Neural progenitor cell (in vitro differentiated cells): ENCODE results near the gene PYHIN1. TPM values are rescaled to one million over a fixed set of nuclear protein-coding genes. Genes with fewer than 3 reads are reported as not detected.
"Not testable (repeated sequence)": the region's sequence is repeated elsewhere in the genome, so short reads cannot be mapped to it uniquely, and the experiment has no call there.

Experiments used
- DNase-seq: peaks from one replicate; pipeline ENCODE4 v3.0.0-alpha.2; 2016; ENCODE audit warnings: low spot score
- H2AFZ ChIP-seq: fragments of 200-600 bp; sonication (generic); replicated peaks from 2 replicates; pipeline ENCODE4 v1.6.1; 2016; ENCODE audit warnings: antibody characterized with exemption
- H3F3A ChIP-seq: fragments of 200-600 bp; sonication (generic); 2 replicates; pipeline ENCODE4 v1.6.1; 2016; ENCODE audit warnings: antibody characterized with exemption, low read depth
- H3K27ac ChIP-seq: fragments of 200-600 bp; sonication (generic); 2 replicates; pipeline ENCODE4 v1.5.1; 2016; ENCODE audit warnings: mild to moderate bottlenecking
- H3K27me3 ChIP-seq: fragments of 200-600 bp; sonication (generic); 2 replicates; pipeline ENCODE4 v1.6.1; 2016; ENCODE audit warnings: mild to moderate bottlenecking, moderate library complexity
- H3K36me3 ChIP-seq: fragments of 200-600 bp; sonication (generic); 2 replicates; pipeline ENCODE4 v1.5.1; 2016
- H3K4me1 ChIP-seq: fragments of 200-600 bp; sonication (generic); 2 replicates; pipeline ENCODE4 v1.6.1; 2016; ENCODE audit warnings: mixed run types
- H3K4me2 ChIP-seq: fragments of 200-600 bp; sonication (generic); 2 replicates; pipeline ENCODE4 v1.6.1; 2016
- H3K4me3 ChIP-seq: fragments of 200-600 bp; sonication (generic); 2 replicates; pipeline ENCODE4 v1.5.1; 2016
- H3K79me2 ChIP-seq: fragments of 200-600 bp; sonication (generic); 2 replicates; pipeline ENCODE4 v1.6.1; 2016; ENCODE audit warnings: low read depth
- H3K9ac ChIP-seq: fragments of 200-600 bp; sonication (generic); 2 replicates; pipeline ENCODE4 v1.6.1; 2016
- H3K9me3 ChIP-seq: fragments of 200-600 bp; sonication (generic); 2 replicates; pipeline ENCODE4 v1.5.1; 2016; ENCODE audit warnings: low read depth
- H4K20me1 ChIP-seq: fragments of 200-600 bp; sonication (generic); 2 replicates; pipeline ENCODE4 v1.6.1; 2016; ENCODE audit warnings: low read depth
- H3K27ac Mint-ChIP-seq: 3 replicates; pipeline ENCODE4 v1.8.0; 2021; ENCODE audit warnings: mixed read lengths
- H3K27me3 Mint-ChIP-seq: 2 replicates; pipeline ENCODE4 v1.8.0; 2022; ENCODE audit warnings: low read depth, mild to moderate bottlenecking, inconsistent platforms, moderate library complexity, mixed read lengths; ENCODE audit not compliant: insufficient read depth
- H3K36me3 Mint-ChIP-seq: 3 replicates; pipeline ENCODE4 v1.8.0; 2021; ENCODE audit warnings: mixed read lengths
- H3K4me1 Mint-ChIP-seq: 3 replicates; pipeline ENCODE4 v1.8.0; 2021; ENCODE audit warnings: mixed read lengths
- H3K4me3 Mint-ChIP-seq: 3 replicates; pipeline ENCODE4 v1.8.0; 2021; ENCODE audit warnings: mild to moderate bottlenecking, moderate library complexity, mixed read lengths
- H3K9me3 Mint-ChIP-seq: 3 replicates; pipeline ENCODE4 v1.8.0; 2020; ENCODE audit warnings: mixed read lengths
- EZH2 ChIP-seq: fragments of 200-600 bp; sonication (generic); IDR thresholded peaks from 2 replicates; pipeline ENCODE4 v1.6.1; 2017; ENCODE audit warnings: antibody characterized with exemption, mild to moderate bottlenecking, moderate library complexity
- EZH2phosphoT487 ChIP-seq: fragments of 200-600 bp; sonication (generic); IDR thresholded peaks from 2 replicates; pipeline ENCODE4 v1.6.1; 2017; ENCODE audit warnings: antibody characterized with exemption
- total RNA-seq: library from RNA; depleted of rRNA; stranded (reverse); fragments of >200 nt; gene quantifications from 2 replicates; pipeline ENCODE4 v1.2.3, GENCODE V29; 2015; ENCODE audit warnings: low replicate concordance
- TF ChIP-seq, protein P1 (sequence below): fragments of 200-600 bp; sonication (generic); IDR thresholded peaks from 2 replicates; pipeline ENCODE4 v1.5.1; 2017; ENCODE audit warnings: antibody characterized with exemption, mild to moderate bottlenecking

Gene PYHIN1
- total RNA-seq, 1 donor from 2014 or later: not detected

- no peak within 1 kb of the TSS for H3K4me3 ChIP-seq
- H3K27ac Mint-ChIP-seq: no peak within 1 kb of the TSS
- no peaks in the 10 kb centered on the region for H3K9me3 ChIP-seq
- H3K27me3 ChIP-seq: no peaks in the 10 kb centered on the region
- H3K79me2 ChIP-seq: no peaks in the 10 kb centered on the region
- H3K9me3 Mint-ChIP-seq: no peaks in the 10 kb centered on the region
- no peak for DNase-seq
- H3K36me3 ChIP-seq: no peaks in the 10 kb centered on the region
- no peak within 1 kb of the TSS for H3K27ac ChIP-seq
- TF ChIP-seq, protein P1, sequence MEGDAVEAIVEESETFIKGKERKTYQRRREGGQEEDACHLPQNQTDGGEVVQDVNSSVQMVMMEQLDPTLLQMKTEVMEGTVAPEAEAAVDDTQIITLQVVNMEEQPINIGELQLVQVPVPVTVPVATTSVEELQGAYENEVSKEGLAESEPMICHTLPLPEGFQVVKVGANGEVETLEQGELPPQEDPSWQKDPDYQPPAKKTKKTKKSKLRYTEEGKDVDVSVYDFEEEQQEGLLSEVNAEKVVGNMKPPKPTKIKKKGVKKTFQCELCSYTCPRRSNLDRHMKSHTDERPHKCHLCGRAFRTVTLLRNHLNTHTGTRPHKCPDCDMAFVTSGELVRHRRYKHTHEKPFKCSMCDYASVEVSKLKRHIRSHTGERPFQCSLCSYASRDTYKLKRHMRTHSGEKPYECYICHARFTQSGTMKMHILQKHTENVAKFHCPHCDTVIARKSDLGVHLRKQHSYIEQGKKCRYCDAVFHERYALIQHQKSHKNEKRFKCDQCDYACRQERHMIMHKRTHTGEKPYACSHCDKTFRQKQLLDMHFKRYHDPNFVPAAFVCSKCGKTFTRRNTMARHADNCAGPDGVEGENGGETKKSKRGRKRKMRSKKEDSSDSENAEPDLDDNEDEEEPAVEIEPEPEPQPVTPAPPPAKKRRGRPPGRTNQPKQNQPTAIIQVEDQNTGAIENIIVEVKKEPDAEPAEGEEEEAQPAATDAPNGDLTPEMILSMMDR: no peak
- no peak for TF ChIP-seq EZH2
- no peak for TF ChIP-seq EZH2phosphoT487
- H3K4me3 Mint-ChIP-seq: no peak within 1 kb of the TSS
- H3K4me1 Mint-ChIP-seq: peaks cover 13% of the 10 kb centered on the region
- H2AFZ ChIP-seq: peak within 1 kb of the TSS; percentile 18
- H4K20me1 ChIP-seq: no peaks in the 10 kb centered on the region
- no peak within 1 kb of the TSS for H3K9ac ChIP-seq
- peaks cover 20% of the 10 kb centered on the region for H3F3A ChIP-seq
- H3K27me3 Mint-ChIP-seq: peaks cover 2% of the 10 kb centered on the region
- H3K4me2 ChIP-seq: no peak within 1 kb of the TSS
- peaks cover 22% of the 10 kb centered on the region for H3K4me1 ChIP-seq
- no peaks in the 10 kb centered on the region for H3K36me3 Mint-ChIP-seq
These were observed 78.5 kb downstream of the PYHIN1 start, which contains the start of gene IFI16 for GRCh38 chr1:159009704-159010361. Gene IFI16, plus strand, starts transcription at chr1:159009907. Its CDS starts 4,774 bp downstream, at chr1:159014681.

GRCh38 chr1:159010391-159010790, 79.0 kb downstream of the PYHIN1 start:
- Histone ChIP-seq H3K4me3 (no peak overlapping the region), H2AFZ (no peak overlapping the region), H4K20me1 (no peaks in the 10 kb centered on the region), H3K36me3 (no peaks in the 10 kb centered on the region), H3K27me3 (no peaks in the 10 kb centered on the region), H3F3A (peaks cover 14% of the 10 kb centered on the region), H3K27ac (no peak overlapping the region), H3K79me2 (no peaks in the 10 kb centered on the region), H3K9ac (no peak overlapping the region), H3K9me3 (no peaks in the 10 kb centered on the region), H3K4me1 (peaks cover 18% of the 10 kb centered on the region), H3K4me2 (no peak overlapping the region)
- peaks cover 12% of the 10 kb centered on the region for H3K4me1 Mint-ChIP-seq
- H3K27me3 Mint-ChIP-seq: peaks cover 2% of the 10 kb centered on the region
- H3K36me3 Mint-ChIP-seq: no peaks in the 10 kb centered on the region
- no peak for DNase-seq
- H3K4me3 Mint-ChIP-seq: no peak overlapping the region
- H3K9me3 Mint-ChIP-seq: no peaks in the 10 kb centered on the region
- TF ChIP-seq EZH2 (no peak), EZH2phosphoT487 (no peak)
- TF ChIP-seq, protein P1: no peak
- no peak overlapping the region for H3K27ac Mint-ChIP-seq

DNA sequence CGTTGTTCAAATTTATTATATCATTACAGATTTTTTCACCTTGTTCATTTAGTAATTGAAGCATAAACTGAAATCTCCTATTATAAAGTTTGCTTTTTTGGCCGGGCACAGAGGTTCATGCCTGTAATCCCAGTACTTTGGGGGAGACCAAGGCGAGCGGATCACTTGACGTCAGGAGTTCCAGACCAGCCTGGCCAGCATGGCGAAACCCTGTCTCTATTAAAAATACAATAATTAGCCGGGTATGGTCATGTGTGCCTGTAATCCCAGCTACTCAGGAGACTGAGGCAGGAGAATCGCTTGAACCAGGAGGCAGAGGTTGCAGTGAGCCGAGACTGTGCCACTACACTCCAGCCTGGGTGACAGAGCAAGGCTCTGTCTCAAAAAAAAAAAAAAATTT, 79.6 kb downstream of the PYHIN1 start:
- not testable (repeated sequence) for H3K36me3 ChIP-seq, H4K20me1 ChIP-seq, H3K27ac Mint-ChIP-seq, H2AFZ ChIP-seq, H3K9me3 ChIP-seq, H3K27ac ChIP-seq, H3K4me2 ChIP-seq, H3K4me3 Mint-ChIP-seq, H3F3A ChIP-seq, H3K4me1 Mint-ChIP-seq, H3K36me3 Mint-ChIP-seq, H3K9me3 Mint-ChIP-seq, H3K27me3 Mint-ChIP-seq, H3K4me3 ChIP-seq, DNase-seq, H3K27me3 ChIP-seq, H3K79me2 ChIP-seq, H3K9ac ChIP-seq
- peaks cover 12% of the 10 kb centered on the region for H3K4me1 ChIP-seq

- no peak overlapping the region for H3K27ac ChIP-seq
- Mint-ChIP-seq H3K36me3 (no peaks in the 10 kb centered on the region), H3K27ac (no peak overlapping the region), H3K4me1 (no peaks in the 10 kb centered on the region), H3K27me3 (peaks cover 3% of the 10 kb centered on the region), H3K9me3 (no peaks in the 10 kb centered on the region), H3K4me3 (no peak overlapping the region)
- H3F3A ChIP-seq: peaks cover under 1% of the 10 kb centered on the region
- H4K20me1 ChIP-seq: no peaks in the 10 kb centered on the region
- H2AFZ ChIP-seq: no peak overlapping the region
- peaks cover 4% of the 10 kb centered on the region for H3K4me1 ChIP-seq
- no peaks in the 10 kb centered on the region for H3K27me3 ChIP-seq
- H3K9ac ChIP-seq: no peak overlapping the region
- no peaks in the 10 kb centered on the region for H3K36me3 ChIP-seq
- H3K79me2 ChIP-seq: no peaks in the 10 kb centered on the region
- no peaks in the 10 kb centered on the region for H3K9me3 ChIP-seq
- H3K4me3 ChIP-seq: no peak overlapping the region
- TF ChIP-seq, protein P1: no peak
- TF ChIP-seq EZH2 (no peak), EZH2phosphoT487 (no peak)
- H3K4me2 ChIP-seq: no peak overlapping the region
- DNase-seq: no peak
These were observed 80.4 kb downstream of the PYHIN1 start for GRCh38 chr1:159011751-159012150.
